ENCODE results near the gene SPEN. TPM values are rescaled to one million over a fixed set of nuclear protein-coding genes. Genes with fewer than 3 reads are reported as not detected.

The SPEN gene
- polyA plus RNA-seq, 3 donors from 2014 or later: 1.2 to 46.0 (median 6.0) TPM

DNA sequence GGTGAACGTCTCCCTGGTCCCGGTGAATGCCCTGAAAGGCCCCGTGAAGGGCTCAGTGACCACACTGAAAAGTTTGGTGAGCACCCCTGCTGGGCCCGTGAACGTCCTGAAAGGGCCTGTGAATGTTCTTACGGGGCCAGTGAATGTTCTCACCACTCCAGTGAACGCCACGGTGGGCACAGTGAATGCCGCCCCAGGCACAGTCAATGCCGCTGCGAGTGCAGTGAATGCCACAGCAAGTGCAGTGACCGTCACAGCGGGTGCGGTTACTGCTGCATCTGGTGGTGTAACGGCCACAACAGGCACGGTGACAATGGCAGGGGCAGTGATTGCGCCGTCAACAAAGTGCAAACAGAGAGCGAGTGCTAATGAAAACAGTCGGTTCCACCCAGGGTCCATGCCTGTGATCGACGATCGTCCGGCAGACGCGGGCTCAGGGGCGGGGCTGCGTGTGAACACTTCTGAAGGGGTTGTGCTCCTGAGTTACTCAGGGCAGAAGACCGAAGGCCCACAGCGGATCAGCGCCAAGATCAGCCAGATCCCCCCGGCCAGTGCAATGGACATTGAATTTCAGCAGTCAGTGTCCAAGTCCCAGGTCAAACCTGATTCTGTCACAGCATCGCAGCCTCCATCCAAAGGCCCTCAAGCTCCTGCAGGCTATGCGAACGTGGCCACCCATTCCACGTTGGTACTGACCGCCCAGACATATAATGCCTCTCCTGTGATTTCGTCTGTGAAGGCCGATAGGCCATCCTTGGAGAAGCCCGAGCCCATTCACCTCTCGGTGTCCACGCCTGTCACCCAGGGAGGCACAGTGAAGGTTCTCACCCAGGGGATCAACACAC lies 86.9 kb downstream of the SPEN start:
- DNase-seq: no peak
- Mint-ChIP-seq H3K9me3 (no peaks in the 10 kb centered on the region), H3K36me3 (peaks cover 28 to 64% (median 35%) of the 10 kb centered on the region in 3 donors), H3K27me3 (ENCODE audit: low read depth in 3 of 3) (peaks cover 0 to 1% (median 1%) of the 10 kb centered on the region in 3 donors), H3K4me3 (no peak overlapping the region), H3K27ac (peak overlapping the region in 2 of 6 donors; percentile 18 to 28), H3K4me1 (no peaks in the 10 kb centered on the region)

DNA sequence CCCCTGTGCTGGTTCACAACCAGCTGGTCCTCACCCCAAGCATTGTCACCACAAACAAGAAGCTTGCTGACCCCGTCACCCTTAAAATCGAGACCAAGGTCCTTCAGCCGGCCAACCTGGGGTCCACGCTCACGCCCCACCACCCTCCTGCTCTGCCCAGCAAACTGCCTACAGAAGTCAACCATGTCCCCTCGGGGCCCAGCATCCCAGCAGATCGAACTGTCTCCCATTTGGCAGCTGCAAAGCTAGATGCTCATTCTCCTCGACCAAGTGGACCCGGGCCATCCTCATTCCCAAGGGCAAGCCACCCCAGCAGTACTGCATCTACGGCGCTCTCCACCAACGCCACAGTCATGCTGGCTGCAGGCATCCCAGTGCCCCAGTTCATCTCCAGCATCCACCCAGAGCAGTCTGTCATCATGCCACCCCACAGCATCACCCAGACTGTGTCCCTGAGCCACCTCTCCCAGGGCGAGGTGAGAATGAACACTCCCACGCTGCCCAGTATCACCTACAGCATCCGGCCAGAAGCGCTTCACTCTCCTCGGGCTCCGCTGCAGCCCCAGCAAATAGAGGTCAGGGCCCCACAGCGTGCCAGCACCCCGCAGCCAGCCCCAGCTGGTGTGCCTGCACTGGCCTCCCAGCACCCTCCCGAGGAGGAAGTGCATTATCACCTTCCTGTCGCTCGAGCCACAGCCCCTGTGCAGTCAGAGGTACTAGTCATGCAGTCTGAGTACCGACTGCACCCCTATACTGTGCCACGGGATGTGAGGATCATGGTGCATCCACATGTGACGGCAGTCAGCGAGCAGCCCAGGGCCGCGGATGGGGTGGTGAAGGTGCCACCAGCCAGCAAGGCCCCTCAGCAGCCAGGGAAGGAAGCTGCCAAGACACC lies 87.8 kb downstream of the SPEN start:
- no peaks in the 10 kb centered on the region for H3K9me3 Mint-ChIP-seq
- DNase-seq: no peak
- no peaks in the 10 kb centered on the region for H3K4me1 Mint-ChIP-seq
- H3K4me3 Mint-ChIP-seq: no peak overlapping the region
- H3K36me3 Mint-ChIP-seq: peaks cover 26 to 63% (median 26%) of the 10 kb centered on the region in 3 donors
- peak overlapping the region in 3 of 6 donors; percentile 16 to 28 (median 18) for H3K27ac Mint-ChIP-seq
- H3K27me3 Mint-ChIP-seq (ENCODE audit: low read depth in 3 of 3): peaks cover 0 to 1% (median 1%) of the 10 kb centered on the region in 3 donors

DNA sequence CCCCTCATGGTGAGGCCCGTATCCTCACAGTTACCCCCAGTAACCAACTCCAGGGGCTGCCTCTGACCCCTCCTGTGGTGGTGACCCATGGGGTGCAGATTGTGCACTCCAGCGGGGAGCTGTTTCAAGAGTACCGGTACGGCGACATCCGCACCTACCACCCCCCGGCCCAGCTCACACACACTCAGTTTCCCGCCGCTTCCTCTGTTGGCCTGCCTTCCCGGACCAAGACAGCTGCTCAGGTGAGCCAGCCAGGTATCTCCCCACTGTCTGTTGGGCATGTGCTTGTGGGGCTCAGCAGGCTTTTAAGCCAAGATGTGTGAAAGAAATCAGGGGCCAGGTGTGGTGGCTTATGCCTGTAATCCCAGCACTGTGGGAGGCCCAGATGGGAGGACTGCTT lies 88.5 kb downstream of the SPEN start:
- Mint-ChIP-seq H3K4me1 (no peaks in the 10 kb centered on the region), H3K4me3 (no peak overlapping the region), H3K36me3 (peaks cover 20 to 58% (median 20%) of the 10 kb centered on the region in 3 donors), H3K9me3 (no peaks in the 10 kb centered on the region), H3K27ac (no peak overlapping the region), H3K27me3 (ENCODE audit: low read depth in 3 of 3) (peaks cover 0 to 1% (median 1%) of the 10 kb centered on the region in 3 donors)
- DNase-seq: no peak

DNA sequence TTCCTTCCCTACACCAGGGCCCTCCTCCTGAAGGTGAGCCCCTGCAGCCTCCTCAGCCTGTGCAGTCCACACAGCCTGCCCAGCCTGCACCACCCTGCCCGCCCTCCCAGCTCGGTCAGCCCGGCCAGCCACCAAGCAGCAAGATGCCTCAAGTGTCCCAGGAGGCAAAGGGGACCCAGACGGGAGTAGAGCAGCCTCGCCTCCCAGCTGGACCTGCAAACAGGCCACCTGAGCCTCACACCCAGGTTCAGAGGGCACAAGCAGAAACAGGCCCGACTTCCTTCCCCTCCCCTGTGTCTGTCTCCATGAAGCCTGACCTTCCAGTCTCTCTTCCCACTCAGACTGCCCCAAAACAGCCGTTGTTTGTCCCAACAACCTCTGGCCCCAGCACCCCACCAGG lies 89.6 kb downstream of the SPEN start:
- Mint-ChIP-seq H3K27ac (peak overlapping the region; percentile 27 to 81 (median 70)), H3K36me3 (peaks cover 18 to 48% (median 20%) of the 10 kb centered on the region in 3 donors), H3K4me3 (no peak overlapping the region), H3K9me3 (no peaks in the 10 kb centered on the region), H3K27me3 (ENCODE audit: low read depth in 3 of 3) (peaks cover 0 to 1% (median 1%) of the 10 kb centered on the region in 3 donors), H3K4me1 (no peaks in the 10 kb centered on the region)
- no peak for DNase-seq

- Mint-ChIP-seq H3K9me3 (no peaks in the 10 kb centered on the region), H3K36me3 (peaks cover 17 to 45% (median 18%) of the 10 kb centered on the region in 3 donors), H3K4me3 (no peak overlapping the region), H3K4me1 (peaks cover 0 to 1% of the 10 kb centered on the region in 2 donors), H3K27me3 (ENCODE audit: low read depth in 3 of 3) (peaks cover 0 to 1% (median 0%) of the 10 kb centered on the region in 3 donors), H3K27ac (peak overlapping the region; percentile 27 to 81 (median 70))
- DNase-seq: no peak
Observed at GRCh38 chr1:15937706-15938168, 90.2 kb downstream of the SPEN start.

DNA sequence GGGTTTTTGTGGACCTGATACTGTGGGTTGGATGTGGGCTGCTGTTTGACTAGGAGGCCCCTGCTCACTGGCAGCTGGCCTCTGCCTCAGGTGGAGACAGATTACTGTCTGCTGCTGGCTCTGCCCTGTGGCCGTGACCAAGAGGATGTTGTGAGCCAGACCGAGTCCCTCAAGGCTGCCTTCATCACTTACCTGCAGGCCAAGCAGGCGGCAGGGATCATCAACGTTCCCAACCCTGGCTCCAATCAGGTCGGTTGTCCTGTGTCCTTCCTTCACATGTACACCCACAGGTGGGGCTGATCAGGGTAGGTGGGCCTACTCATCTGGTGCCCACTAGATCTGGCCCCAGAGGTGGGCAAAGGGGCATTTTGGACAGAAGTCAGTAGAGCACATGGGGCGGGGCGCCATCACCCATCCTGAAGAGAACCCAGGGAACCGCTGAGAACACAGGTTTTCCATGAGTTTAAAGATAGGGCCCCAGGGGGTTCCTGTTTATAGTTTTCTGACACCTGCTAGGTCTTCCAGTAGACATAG lies 91.2 kb downstream of the SPEN start:
- H3K27me3 Mint-ChIP-seq (ENCODE audit: low read depth in 3 of 3): peaks cover 0 to 1% (median 0%) of the 10 kb centered on the region in 3 donors
- DNase-seq: no peak
- H3K9me3 Mint-ChIP-seq: no peaks in the 10 kb centered on the region
- H3K4me3 Mint-ChIP-seq: no peak overlapping the region
- peaks cover 12 to 36% (median 14%) of the 10 kb centered on the region in 3 donors for H3K36me3 Mint-ChIP-seq
- H3K4me1 Mint-ChIP-seq: peaks cover 0 to 1% of the 10 kb centered on the region in 2 donors
- peak overlapping the region in 3 of 6 donors; percentile 16 to 81 (median 51) for H3K27ac Mint-ChIP-seq

- H3K4me1 Mint-ChIP-seq: peaks cover 0 to 1% of the 10 kb centered on the region in 2 donors
- peaks cover 12 to 31% (median 14%) of the 10 kb centered on the region in 3 donors for H3K36me3 Mint-ChIP-seq
- no peak for DNase-seq
- peaks cover 0 to 1% (median 0%) of the 10 kb centered on the region in 3 donors for H3K27me3 Mint-ChIP-seq (ENCODE audit: low read depth in 3 of 3)
- no peak overlapping the region for H3K4me3 Mint-ChIP-seq
- H3K9me3 Mint-ChIP-seq: no peaks in the 10 kb centered on the region
- H3K27ac Mint-ChIP-seq: peak overlapping the region in 4 of 6 donors; percentile 3 to 81 (median 41)
Observed at GRCh38 chr1:15939181-15940109, 91.9 kb downstream of the SPEN start.

DNA sequence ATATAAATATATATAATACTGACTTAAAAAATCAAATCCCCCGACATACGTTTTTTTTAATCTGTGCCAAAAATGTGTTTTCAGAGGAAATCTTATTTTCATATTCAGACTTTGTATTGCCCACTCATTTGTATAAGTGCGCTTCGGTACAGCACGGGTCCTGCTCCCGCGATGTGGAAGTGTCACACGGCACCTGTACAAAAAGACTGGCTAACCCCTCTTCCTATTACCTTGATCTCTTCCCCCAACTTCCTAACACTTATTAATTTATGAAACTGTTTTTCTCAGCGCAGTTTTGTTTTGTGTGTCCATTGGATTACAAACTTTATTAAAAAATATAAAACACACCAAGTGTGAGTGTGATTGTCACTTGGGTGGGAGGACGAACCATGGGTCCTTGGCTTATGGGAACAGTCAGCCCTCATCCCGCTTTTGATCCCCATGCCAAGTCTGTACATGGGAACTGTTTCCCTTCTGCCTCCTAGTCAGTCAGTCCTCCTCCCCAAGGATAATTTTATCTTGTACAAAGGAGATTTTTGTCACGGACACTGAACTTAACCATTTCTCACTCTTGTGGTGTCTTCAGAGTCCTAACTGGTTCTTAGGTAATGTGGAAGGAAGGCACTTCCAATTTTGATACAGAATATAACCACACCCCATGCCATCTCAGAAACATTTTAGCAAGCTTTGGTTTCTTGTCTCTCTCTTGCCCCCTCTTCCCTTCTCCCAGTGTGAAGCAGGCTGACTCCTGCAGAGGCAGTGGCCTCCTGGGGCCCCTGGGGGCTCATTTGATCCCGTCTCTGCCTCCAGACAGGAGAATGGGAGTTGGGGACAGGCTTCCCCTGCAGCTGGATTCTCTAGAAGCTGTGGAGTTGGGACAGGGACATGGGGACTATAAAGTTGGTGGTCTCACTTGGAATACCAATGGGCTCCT lies 92.9 kb downstream of the SPEN start:
- no peak for DNase-seq
- H3K36me3 Mint-ChIP-seq: peaks cover 12 to 22% (median 14%) of the 10 kb centered on the region in 3 donors
- no peaks in the 10 kb centered on the region for H3K9me3 Mint-ChIP-seq

DNA sequence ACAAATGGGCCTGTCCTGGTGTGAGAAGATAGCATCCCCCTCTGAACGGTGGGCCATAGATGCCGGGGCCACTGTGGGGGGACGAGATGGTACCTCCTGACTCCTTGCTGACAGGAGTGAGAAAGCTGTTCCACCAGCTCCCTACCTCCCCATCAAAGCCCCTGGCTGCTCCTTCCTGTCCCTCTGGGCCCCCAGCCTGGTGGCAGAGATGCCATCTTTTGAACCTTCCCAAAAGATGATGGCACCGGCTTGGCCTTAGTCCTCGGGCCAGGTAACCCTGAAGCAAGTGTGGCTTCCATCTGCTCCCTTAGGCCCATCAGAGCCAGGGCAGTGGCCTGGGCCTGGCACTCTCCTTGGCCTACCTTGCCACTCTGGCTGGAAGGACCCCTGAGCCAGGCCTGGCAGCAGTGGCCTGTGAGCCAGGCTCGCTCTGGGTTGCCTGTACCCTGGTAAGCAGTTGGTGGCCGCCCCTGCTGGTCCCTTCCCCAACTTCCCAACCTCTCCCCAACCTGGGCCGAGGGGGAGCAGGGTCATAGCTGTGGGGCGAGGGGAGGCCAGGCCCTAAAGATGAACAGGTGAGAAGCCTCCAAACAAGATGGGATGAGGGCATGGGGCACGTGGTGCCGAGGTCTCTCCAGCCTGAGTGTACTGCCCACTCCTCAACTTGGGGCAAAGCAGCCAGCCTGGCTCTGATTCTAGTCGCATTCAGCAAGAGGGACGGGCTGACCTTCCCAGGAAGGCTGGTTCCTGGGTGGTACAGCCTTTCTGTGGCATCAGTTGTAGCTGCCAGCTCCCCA lies 93.7 kb downstream of the SPEN start:
- H3K4me3 Mint-ChIP-seq: no peak overlapping the region
- H3K27me3 Mint-ChIP-seq (ENCODE audit: low read depth in 3 of 3): peaks cover 0 to 1% (median under 1%) of the 10 kb centered on the region in 3 donors
- no peaks in the 10 kb centered on the region for H3K9me3 Mint-ChIP-seq
- no peak for DNase-seq
- peaks cover 2% of the 10 kb centered on the region in 2 donors for H3K4me1 Mint-ChIP-seq
- H3K27ac Mint-ChIP-seq: peak overlapping the region in 1 of 6 donors; percentile 26
- H3K36me3 Mint-ChIP-seq: peaks cover 12 to 21% (median 14%) of the 10 kb centered on the region in 3 donors

More for the DNA sequence above, 92.9 kb downstream of the SPEN start:
- no peak overlapping the region for H3K4me3 Mint-ChIP-seq
- H3K4me1 Mint-ChIP-seq: peaks cover 0 to 1% of the 10 kb centered on the region in 2 donors
- peaks cover 0 to 1% (median 0%) of the 10 kb centered on the region in 3 donors for H3K27me3 Mint-ChIP-seq (ENCODE audit: low read depth in 3 of 3)
- peak overlapping the region; percentile 18 to 75 (median 54) for H3K27ac Mint-ChIP-seq

- Mint-ChIP-seq H3K36me3 (peaks cover 12 to 19% (median 14%) of the 10 kb centered on the region in 3 donors), H3K4me1 (peaks cover 10% of the 10 kb centered on the region in 2 donors), H3K27me3 (ENCODE audit: low read depth in 3 of 3) (peaks cover 0 to 5% (median 4%) of the 10 kb centered on the region in 3 donors), H3K27ac (peak overlapping the region in 5 of 6 donors; percentile 16 to 74 (median 64)), H3K4me3 (peak overlapping the region in 1 of 5 donors; percentile 18), H3K9me3 (no peaks in the 10 kb centered on the region)
- peak in 1 of 3 donors; percentile 44 for DNase-seq
Observed at GRCh38 chr1:15941899-15942660, 94.6 kb downstream of the SPEN start.

Measured in immature natural killer cell (primary cell).